HCEC 1CT (cell line): Measurements from ENCODE around the gene HBS1L.

Source experiments
- DNase-seq: peaks from one replicate; pipeline ENCODE4 v3.0.0-alpha.2; 2017

HBS1L gene

DNA sequence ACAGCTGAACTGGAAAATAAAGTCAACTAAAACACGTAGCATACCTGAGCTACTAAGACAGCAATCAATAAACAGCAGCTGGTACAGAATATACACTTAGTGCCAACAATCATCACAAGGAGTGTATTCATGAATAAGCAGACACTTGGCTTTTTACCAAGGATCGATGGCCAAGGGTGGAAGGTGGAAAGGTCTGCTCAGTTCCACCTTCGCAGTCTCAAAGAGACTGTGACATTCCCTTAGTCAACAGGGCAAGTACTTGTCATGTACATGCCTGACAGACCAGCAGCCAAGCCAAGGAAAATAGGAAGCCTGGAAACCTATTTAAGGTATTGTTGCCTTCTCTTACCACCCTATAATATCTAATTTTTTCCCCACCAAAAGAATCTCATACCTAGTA lies 21.4 kb downstream of the HBS1L start:
- DNase-seq = no peak

DNA sequence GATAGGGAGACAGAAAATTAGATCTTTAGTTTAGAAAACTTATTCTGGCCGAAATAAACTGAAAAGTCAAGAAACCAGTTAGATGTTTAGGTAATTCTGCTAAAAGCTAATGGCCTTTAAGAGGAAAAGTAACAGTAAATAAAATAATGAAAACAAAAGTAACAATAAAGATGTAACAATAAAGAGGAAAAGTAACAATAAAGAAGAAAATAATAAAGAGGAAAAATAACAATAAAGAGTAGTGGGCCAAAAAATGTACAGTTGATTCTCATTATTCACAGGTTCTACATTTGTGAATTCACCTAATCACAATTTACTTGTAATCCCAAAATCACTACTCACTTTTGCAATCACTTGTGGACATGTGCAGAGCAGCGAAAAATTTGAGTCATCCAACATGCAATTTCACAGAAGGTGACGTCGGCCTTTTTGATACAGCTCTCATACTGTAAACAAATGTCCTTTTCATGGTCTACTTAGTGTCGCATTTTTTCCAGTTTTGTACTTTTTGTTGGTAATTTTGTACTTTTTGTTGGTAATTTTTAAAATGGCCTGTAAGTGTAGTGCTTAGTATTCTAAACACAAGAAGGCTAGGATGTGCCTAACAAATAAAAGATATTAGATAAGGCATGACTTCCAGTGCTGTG lies 24.0 kb downstream of the HBS1L start:
- peak; percentile 17 for DNase-seq

DNA sequence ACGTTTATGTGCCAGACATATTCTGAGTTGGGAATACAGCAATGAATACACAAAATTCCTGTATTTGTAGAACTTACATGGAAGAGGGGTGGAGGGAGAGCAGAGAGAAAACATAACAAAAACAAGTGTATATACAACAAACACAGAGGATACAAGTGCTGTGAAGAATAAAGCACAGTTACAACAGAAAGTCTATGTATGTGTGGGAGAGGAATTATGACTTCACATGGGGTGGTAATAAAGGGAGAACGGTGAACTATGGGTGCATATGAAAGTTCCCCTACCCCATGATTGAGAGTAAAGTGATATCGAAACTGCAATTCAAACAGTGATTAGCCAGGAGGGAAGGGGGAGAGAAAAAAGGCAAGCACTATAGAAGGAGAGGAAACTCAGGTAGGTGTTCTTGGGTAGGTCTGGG lies 24.6 kb downstream of the HBS1L start:
- no peak for DNase-seq

DNA sequence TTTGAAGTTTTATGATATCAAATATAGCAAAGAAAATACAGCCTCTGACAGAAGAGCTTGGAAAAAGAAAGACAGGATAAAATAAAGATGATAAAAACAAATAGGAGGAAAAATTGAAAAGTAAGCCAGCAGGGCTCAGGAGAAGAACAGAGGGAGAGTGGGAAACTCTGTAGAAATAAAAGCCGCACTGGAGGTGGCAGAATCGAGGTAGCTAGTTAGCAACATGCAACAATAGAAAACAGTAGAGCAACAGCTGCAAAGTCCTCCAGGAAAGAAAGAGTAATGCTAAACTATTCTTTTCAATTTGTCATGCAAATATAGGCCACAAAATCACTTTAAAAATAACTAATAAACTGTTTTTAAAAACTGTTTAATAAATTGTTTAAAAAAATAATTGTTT lies 28.8 kb downstream of the HBS1L start:
- no peak for DNase-seq

DNA sequence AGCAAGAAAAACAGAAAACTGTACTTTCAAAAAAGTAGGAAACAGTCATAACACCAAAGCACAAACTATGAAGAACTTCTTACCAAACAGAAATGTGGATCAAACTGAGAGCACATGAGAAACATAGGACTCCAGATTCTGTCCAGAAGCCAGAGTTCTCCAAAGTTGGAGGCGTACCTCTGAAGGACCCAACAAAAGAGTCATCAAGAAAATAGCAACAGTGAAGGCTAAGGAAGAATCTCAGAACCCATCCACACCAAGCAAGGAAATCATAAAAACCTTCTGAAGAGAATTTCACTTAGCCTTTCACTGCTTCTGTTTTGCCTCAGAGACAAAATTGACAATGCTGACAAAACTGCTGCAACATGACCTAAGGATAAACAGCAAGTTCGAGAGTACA lies 29.4 kb downstream of the HBS1L start:
- no peak for DNase-seq

DNA sequence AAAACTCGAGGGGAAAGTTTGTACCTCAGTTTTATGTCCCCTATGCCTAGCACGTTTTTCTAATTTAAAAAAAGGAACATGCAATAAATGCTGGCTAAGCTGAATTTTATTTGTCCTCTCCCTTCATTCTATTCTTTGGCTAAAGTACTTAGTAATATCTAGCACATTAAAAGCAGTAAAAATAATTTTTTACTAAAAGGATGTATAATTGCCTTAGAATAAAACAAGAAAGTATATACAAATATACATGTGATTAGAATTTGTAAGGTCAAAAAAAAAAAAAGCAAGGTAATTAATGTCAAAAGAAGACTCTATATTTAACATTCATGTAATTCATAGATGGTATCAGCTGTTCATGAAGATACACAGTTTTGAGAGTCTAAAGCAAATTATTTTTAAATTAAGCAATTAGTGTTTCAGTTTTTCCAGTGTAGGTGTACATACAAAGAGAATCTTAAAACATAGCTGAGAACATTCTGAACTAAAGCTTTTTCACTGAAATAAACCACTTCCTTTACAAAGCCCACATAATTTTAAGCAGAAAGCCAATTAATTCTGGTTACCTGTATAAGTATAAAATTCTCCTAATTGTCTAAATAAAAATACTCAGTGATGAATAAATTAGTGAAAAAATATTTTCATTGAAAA lies 32.4 kb downstream of the HBS1L start:
- no peak for DNase-seq

DNA sequence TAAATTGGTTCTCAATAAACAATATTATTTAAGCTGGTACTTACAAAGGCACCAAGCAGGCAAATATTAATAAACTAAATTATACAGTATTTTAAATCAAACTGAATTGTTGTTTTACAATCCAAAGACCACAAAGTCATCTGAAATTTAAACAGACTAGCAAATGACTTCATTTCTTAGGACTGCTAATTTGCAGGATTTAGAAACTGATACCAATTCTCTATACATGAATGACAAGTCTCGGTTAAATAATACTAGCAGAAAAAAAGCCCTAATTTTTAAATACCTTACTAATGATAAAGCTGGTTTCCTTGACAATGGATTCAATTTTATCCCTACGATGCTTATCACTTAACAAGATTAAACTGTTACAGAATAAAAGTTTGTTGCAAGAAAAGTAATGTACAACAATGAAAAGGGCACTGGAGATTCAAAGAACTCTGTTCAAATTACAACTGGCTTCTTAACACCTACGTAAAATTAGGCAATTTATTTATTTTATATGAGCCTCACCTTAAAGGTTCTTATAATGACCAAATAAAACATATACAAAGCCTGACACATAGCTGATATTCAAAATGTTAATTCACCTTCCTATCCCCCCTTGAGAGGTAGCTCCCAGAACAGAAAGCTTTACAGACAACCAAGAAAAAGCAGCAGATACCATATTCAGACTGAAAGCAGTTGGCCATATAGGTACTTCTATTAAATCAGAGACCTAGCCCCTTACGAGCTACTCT lies 33.1 kb downstream of the HBS1L start:
- no peak for DNase-seq

DNA sequence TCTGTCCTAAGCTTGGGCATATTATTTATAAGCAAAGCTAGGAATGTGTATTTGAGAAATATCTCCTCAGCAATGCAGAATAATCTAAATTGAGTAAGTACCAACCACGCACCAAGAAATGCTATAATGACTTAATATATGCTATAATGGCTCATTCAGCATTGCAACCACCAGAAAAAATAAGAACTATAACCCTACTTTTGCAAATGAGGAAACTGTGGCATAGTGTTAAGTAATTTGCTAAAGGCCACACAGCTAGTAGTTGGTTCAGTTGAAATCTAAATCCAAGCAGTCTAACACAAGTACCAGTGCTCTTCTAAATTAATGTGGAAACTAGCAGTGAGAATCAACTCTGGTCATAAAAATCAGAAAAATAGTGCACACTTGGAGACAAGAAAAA lies 35.7 kb downstream of the HBS1L start:
- no peak for DNase-seq

DNA sequence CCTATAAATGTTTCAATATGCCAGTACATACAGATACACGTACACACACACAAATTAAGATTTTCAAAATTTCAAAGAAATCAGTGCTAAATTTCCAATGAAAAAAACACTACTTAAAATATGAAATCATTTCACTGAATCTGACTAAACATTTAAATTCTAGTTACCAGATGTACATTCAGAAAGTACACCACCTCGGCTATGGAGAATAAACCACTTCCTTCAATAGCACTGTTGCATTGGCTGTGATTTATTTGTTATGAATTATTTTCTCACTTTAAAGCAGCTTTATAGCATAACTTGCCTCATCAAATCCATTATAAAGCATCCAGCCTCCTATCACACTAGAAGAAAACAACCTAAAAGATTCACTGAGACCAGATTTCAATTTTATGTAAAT lies 36.6 kb downstream of the HBS1L start:
- no peak for DNase-seq

DNA sequence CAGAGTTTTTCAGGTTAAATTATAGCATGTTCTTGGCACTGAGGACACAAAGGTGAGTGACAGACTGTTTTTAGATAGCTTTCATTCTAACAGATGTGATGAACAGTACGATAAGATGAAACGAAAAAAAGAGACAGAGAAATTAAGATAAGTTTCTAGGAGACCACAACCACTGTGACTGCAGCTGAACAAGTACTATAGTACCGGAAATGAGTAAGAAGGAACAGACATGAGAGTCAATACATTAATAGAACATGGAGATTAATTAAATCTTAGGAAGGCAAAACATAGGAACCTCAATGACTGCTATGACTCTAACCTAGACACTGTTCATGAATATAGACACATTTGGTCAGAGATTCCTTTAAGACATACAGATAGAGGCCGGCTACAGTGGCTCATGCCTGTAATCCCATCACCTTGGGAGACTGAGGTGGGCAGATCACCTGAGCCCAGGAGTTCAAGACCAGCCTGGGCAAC lies 40.2 kb downstream of the HBS1L start:
- no peak for DNase-seq

DNA sequence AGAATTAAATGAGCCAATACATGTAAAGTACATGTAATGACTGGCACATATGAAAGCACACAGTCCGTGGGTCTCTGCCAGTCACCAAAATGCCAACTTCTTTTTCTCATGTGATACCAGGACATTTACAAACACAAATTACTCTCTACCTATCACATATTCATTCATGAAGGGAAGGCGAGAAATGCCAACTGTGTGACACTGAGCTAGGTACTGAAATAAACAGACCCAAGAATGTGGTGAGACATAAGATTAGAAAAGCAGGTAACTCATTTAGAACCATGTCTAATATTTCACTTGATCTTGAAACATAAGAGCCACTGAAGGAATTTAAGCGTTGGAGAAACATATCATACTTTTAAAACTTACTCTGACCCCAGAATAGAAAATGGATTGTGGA lies 41.4 kb downstream of the HBS1L start:
- DNase-seq = no peak

DNA sequence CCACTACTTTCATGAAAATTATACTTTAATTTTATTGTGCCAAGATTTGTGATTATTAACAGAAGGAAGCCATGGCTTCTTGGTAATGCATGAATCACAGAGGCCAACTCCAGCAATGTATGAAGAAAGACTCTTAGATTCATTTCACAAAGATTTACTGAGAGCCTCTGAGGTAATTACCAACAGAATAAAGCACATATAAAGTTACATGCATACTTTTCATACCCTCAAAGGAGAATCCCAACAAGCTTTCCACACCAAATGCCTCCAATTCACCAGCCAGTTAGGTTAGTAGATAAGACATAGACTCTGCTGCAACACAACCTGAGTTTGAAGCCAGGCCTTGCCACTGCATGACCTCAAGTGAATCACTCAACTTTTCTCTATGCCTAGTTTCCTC lies 41.9 kb downstream of the HBS1L start:
- peak; percentile 40 for DNase-seq

DNA sequence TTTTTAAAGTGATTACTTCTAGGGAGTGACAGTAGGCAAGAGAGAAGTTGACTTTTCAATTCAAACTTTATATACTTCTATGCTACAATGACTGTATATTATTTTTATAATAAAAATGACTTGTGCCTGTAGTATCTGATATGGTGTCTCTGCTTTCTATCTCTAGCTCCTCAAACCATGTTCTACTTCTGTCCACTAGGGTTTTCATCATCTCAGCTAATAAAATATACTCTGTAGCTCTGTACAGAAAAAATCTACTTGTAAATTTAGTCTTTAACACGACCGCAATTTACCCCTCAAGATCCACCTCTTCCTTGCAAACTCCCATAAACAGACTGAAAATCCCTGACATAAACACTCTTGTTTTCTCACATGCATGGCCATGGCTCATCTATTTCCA lies 42.3 kb downstream of the HBS1L start:
- no peak for DNase-seq

DNA sequence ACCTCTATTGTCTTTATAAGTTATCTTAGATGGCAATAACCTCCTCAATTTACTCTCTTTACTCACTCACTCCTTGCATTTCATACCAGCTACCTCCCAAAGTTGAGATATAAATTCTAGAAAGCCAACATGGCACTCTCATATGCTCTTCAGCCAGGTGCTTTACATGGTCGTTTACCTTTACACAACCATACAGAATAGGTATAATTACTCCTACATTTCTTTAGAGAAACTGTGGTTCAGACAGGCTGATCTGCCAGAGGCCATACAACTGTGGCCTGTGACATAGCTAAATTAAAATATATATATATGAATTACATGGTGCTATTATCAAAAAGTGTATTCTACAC lies 45.7 kb downstream of the HBS1L start:
- no peak for DNase-seq

DNA sequence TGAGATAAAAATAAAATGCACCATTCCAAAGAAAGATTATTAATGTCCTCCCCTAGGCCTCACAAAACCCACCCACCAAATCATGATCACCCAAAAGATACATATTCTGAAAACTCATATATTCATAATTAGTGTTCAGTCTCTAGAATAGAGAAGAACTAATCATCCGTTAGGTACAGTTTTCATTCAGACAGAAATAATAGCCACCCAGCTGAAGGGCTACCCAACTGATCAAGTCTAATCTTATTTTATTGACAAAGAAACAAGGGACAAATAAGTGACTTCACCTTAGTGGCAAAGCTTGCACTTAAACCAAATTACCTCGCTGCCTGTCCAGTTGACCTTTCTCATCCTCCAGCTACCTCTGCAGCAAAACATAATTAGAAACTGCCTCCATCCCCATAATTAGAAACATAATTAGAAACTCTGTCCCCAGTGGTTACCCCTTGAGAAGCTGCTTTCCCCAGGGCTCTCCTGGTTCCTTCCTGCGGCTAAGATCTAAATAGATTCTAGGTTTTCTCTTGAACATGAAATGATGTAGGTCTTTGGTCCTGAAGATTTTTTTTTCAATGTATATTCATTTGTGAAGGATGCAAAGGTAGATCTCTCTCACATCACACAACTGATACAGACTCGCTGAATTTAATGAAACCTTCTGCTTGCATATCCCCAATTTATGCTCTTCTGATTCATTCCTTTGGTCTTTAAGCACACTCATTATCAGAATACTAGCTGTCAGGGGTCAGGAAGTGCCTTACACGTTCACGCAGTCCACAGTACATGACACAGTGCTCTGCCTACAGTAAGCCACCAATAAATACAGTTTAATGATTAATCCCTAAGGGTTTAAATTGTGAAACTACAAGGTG lies 46.3 kb downstream of the HBS1L start:
- DNase-seq = no peak

DNA sequence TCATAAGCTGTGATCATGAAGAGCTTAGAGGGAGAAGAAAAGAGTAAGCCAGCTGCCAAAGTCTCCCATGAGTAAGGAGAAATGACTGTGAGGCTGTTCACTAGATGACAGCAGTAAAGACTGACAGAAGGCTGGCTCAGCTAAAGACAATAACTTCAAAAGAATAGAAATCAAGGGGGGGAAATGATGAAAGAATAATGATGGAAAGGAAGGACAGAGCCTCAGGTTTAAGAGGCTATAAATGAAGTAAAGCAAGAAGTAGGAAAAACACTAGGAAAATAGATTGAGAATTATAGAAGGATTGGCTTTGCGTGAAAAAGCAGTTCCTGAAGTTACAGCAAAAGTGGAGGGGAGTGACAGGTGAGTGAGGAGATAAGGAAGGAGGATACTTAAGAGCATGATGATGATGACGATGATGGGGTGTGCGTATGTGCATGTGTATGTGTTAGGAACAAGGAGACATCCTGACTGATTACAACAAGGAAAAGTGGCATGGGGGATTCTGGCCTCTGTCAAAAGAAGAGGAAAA lies 48.2 kb downstream of the HBS1L start:
- DNase-seq = no peak

DNA sequence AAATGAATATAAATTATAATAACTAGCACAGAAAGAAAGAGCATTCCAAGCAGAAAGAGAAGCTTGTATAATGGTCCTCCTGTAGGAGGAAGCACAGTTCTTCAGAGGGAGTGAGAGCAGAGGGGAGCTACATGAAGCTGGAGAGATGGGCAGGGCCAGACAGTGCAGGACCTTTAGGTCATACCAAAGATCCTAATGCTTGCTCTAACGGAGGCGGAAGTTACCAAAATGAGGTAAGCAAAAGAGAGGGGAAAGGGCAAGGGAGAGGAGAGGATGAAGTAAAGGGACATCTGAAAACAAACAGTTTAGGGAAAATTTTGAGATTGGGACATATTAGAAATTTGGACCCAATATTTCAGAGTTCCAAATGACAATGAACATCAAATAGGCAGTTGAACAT lies 50.2 kb downstream of the HBS1L start:
- no peak for DNase-seq

DNA sequence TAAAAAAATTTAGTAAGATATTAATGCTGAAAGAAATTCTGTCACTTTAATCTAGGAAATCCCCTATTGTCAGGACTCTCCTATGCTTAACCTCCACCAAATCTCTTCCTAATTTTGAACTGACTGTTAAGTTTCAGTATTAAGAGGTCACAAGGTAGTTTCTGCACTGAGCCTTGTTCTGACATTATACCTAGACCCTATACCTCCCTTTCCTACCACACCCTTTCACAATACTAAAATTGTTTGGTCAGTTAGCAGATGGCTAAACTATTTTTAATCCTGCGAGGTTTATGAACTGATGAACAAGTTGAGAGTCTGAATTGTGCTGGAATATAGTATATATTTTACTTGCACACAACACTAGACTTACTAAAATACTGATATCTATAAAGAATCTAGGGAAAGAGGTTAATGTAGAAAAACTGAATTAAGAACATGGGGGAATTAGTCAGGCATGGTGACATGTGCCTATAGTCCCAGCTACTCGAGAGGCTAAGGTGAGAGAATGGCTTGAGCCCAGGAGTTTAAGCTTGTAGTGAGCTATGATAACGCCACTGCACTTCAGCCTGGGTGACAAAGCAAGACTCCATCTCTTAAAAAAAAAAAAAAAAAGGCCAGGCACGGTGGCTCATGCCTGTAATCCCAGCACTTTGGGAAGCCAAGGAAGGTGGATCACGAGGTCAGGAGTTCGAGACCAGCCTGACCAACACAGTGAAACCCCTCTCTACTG lies 51.5 kb downstream of the HBS1L start:
- no peak for DNase-seq

DNA sequence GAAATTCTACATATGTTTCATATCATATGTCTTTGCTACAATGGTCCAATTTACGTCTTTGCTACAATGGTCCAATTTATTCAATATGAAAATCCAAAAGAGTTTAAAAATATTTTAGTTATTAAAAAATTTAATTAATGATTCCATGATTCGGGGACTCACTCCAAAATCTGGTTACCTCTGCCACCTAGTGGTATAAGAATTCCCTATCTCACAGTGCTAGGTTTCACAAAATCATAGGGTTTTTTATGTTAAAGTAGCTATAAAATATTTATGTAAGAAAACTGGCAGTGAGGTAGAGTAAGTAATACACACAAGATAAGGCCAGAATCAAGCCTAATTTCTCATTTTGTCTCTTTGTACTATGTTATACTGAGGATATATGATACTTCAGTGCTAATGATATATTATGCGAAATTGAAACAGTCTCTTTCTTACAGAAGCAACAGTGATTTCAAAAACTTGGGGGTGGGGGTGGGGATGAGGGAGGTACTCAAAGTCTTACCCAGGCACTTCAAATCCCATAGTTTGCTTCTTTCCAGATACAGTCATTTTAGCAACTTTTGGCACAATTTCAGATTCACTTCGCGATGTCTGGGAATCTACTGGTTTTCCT lies 52.3 kb downstream of the HBS1L start:
- peak; percentile 14 for DNase-seq

DNA sequence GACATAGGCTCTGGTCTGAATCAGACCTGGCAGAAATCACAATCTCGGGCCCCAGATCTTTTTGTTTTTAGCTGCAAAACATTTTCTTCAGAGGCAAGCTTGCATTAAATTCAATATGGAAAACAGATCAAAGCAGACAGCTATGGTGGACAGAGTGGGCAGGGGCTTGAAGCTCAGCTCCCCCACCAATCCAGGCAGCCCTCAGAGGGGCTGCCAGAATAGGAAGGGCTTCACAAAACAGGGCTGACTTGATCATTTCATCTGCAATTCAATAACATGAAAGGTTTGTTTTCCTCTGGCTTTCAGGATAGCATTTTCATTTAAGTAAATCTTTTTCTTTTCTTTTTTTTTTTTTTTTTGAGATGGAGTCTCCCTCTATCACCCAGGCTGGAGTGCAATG lies 55.5 kb downstream of the HBS1L start:
- DNase-seq = no peak

DNA sequence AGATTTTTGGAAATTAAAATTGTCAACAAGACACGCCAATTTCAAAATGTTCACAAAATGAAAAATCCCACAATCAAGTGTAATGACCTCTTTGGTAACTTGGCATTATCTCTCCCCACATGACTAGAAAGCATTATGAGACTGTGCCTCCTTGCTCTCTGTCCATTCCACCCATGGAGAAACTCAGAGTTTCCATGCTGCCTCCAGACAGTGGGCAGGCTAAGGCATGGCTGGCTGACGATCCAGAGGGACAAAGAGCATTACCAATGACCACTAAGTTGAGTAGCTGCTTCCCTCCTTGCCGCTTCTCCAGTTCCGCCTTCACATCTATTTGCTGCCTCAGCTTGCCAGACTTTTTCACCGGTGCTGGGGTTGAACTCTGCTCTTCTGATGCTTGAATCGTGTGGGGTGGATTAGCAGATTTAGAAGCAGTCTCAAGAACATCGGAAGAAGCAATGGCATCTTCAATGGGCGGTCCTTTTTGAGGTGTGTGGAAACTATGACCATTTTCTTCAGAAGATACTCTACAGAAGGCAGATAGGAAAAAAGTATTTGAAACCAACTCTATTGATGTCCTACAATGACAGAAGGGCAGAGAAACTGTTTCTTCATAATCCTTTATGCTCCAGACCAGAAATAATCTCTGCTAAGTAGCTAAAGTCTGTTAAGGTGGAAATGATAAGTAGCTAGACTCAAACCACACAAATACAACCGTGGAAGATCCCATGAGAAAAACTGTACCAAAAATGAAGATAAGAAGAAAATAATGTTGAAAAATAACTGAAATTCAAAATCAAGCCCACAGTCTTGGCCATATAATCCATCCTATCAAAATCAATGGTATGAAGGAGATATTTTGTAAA lies 57.3 kb downstream of the HBS1L start:
- DNase-seq = no peak
